H9 (cell line): ENCODE results near the gene KCNH4. TPM values are rescaled to one million over a fixed set of nuclear protein-coding genes. Genes with fewer than 3 reads are reported as not detected.
A peak's percentile ranks its signal among the peaks of the same experiment; 100 is the strongest.
"Not testable (repeated sequence)": the region's sequence is repeated elsewhere in the genome, so short reads cannot be mapped to it uniquely, and the experiment has no call there.

ENCODE experiments used
- DNase-seq: peaks from one replicate; pipeline ENCODE4 v3.0.0-alpha.2; 2017
- H2AFZ ChIP-seq: one replicate; pipeline ENCODE4 v1.6.1; 2013; ENCODE audit warnings: mild to moderate bottlenecking, low read length, control low read depth, moderate library complexity
- H2AK5ac ChIP-seq: 2 replicates; pipeline ENCODE4 v1.6.1; 2013; ENCODE audit warnings: low read length, control low read depth, mixed read lengths; ENCODE audit not compliant: insufficient read length
- H2BK120ac ChIP-seq: one replicate; pipeline ENCODE4 v1.6.1; 2013; ENCODE audit warnings: low read depth, mild to moderate bottlenecking, low read length, control low read depth, inconsistent platforms; ENCODE audit not compliant: poor library complexity, severe bottlenecking
- H2BK12ac ChIP-seq: 2 replicates; pipeline ENCODE4 v1.6.1; 2013; ENCODE audit warnings: low read length, control low read depth, mixed read lengths, low read depth; ENCODE audit not compliant: insufficient read length
- H2BK15ac ChIP-seq: 2 replicates; pipeline ENCODE4 v1.6.1; 2013; ENCODE audit warnings: low read depth, low read length, control low read depth
- H2BK20ac ChIP-seq: one replicate; pipeline ENCODE4 v1.6.1; 2013; ENCODE audit warnings: low read depth, mild to moderate bottlenecking, low read length, control low read depth, inconsistent platforms; ENCODE audit not compliant: poor library complexity, severe bottlenecking
- H2BK5ac ChIP-seq: 2 replicates; pipeline ENCODE4 v1.6.1; 2013; ENCODE audit warnings: low read length, control low read depth, mixed read lengths; ENCODE audit not compliant: insufficient read length
- H3K14ac ChIP-seq: 2 replicates; pipeline ENCODE4 v1.6.1; 2013; ENCODE audit warnings: low read length, control low read depth; ENCODE audit not compliant: insufficient read depth
- H3K18ac ChIP-seq: 2 replicates; pipeline ENCODE4 v1.6.1; 2013; ENCODE audit warnings: low read depth, mild to moderate bottlenecking, mixed read lengths, low read length, control low read depth; ENCODE audit not compliant: insufficient read length
- H3K23ac ChIP-seq: 2 replicates; pipeline ENCODE4 v1.6.1; 2013; ENCODE audit warnings: low read length, control low read depth, mixed read lengths, low read depth; ENCODE audit not compliant: insufficient read length
- H3K23me2 ChIP-seq: 2 replicates; pipeline ENCODE4 v1.6.1; 2013; ENCODE audit warnings: low read depth, mild to moderate bottlenecking, mixed read lengths, low read length, control low read depth; ENCODE audit not compliant: insufficient read length, poor library complexity, severe bottlenecking
- H3K27ac ChIP-seq: 2 replicates; pipeline ENCODE4 v1.5.1; 2013; ENCODE audit warnings: low read length, control low read depth, mixed read lengths, low read depth; ENCODE audit not compliant: insufficient read length
- H3K27me3 ChIP-seq: 2 replicates; pipeline ENCODE4 v1.6.1; 2013; ENCODE audit warnings: low read length, control low read depth, inconsistent platforms; ENCODE audit not compliant: insufficient read depth
- H3K4ac ChIP-seq: 2 replicates; pipeline ENCODE4 v1.6.1; 2013; ENCODE audit warnings: low read depth, mild to moderate bottlenecking, control low read depth, inconsistent platforms, low read length, moderate library complexity
- H3K4me1 ChIP-seq: 2 replicates; pipeline ENCODE4 v1.6.1; 2013; ENCODE audit warnings: low read length, control low read depth, inconsistent platforms; ENCODE audit not compliant: insufficient read depth
- H3K4me2 ChIP-seq: 2 replicates; pipeline ENCODE4 v1.6.1; 2013; ENCODE audit warnings: low read length, control low read depth, mixed read lengths; ENCODE audit not compliant: insufficient read length, insufficient read depth
- H3K56ac ChIP-seq: 2 replicates; pipeline ENCODE4 v1.6.1; 2013; ENCODE audit warnings: low read depth, mild to moderate bottlenecking, mixed read lengths, low read length, control low read depth; ENCODE audit not compliant: insufficient read length
- H3K79me1 ChIP-seq: 2 replicates; pipeline ENCODE4 v1.6.1; 2013; ENCODE audit warnings: low read depth, mild to moderate bottlenecking, moderate library complexity, low read length, control low read depth, inconsistent platforms; ENCODE audit not compliant: insufficient read depth, poor library complexity, severe bottlenecking
- H3K79me2 ChIP-seq: 2 replicates; pipeline ENCODE4 v1.6.1; 2013; ENCODE audit warnings: low read length, control low read depth, inconsistent platforms; ENCODE audit not compliant: insufficient read depth
- H3K9ac ChIP-seq: 2 replicates; pipeline ENCODE4 v1.6.1; 2013; ENCODE audit warnings: low read length, control low read depth, mixed read lengths; ENCODE audit not compliant: insufficient read length; ENCODE audit errors: extremely low read depth
- H3K9me3 ChIP-seq: one replicate; pipeline ENCODE4 v1.6.1; 2013; ENCODE audit warnings: low read depth, low read length, inconsistent platforms; ENCODE audit not compliant: control insufficient read depth
- H3T11ph ChIP-seq: one replicate; pipeline ENCODE4 v1.6.1; 2013; ENCODE audit warnings: mild to moderate bottlenecking, low read length, control low read depth, inconsistent platforms
- H4K20me1 ChIP-seq: one replicate; pipeline ENCODE4 v1.6.1; 2013; ENCODE audit not compliant: control insufficient read depth, insufficient read length, insufficient read depth
- H4K5ac ChIP-seq: 2 replicates; pipeline ENCODE4 v1.6.1; 2013; ENCODE audit warnings: low read depth, mild to moderate bottlenecking, mixed read lengths, low read length, control low read depth; ENCODE audit not compliant: insufficient read length
- H4K8ac ChIP-seq: replicated peaks from 2 replicates; pipeline ENCODE4 v1.6.1; 2013; ENCODE audit warnings: low read length, control low read depth, mixed read lengths, low read depth; ENCODE audit not compliant: insufficient read length
- H4K91ac ChIP-seq: 2 replicates; pipeline ENCODE4 v1.6.1; 2013; ENCODE audit warnings: low read depth, mild to moderate bottlenecking, moderate library complexity, mixed read lengths, low read length, control low read depth; ENCODE audit not compliant: insufficient read length
- H3K27ac Mint-ChIP-seq, 3 experiments: 2 replicates in 2 of 3; 3 replicates in 1 of 3; pipeline ENCODE4 v1.8.0; 2020 to 2021; ENCODE audit warnings: mixed read lengths in 3 of 3, mild to moderate bottlenecking in 1 of 3, moderate library complexity in 1 of 3
- H3K27me3 Mint-ChIP-seq: 2 replicates; pipeline ENCODE4 v1.8.0; 2021; ENCODE audit warnings: low read depth, mild to moderate bottlenecking, moderate library complexity, mixed read lengths
- H3K36me3 Mint-ChIP-seq, 3 experiments: 2 replicates in 2 of 3; 3 replicates in 1 of 3; pipeline ENCODE4 v1.8.0; 2020 to 2021; ENCODE audit warnings: low read depth in 3 of 3, mixed read lengths in 3 of 3; ENCODE audit not compliant: insufficient read depth in 1 of 3
- H3K4me1 Mint-ChIP-seq, 2 experiments: 2 replicates each; pipeline ENCODE4 v1.8.0; 2020; ENCODE audit warnings: mixed read lengths in 2 of 2
- H3K4me3 Mint-ChIP-seq, 2 experiments: 2 replicates in 1 of 2; 3 replicates in 1 of 2; pipeline ENCODE4 v1.8.0; 2020 to 2021; ENCODE audit warnings: mild to moderate bottlenecking in 2 of 2, mixed read lengths in 2 of 2, moderate library complexity in 1 of 2
- H3K9me3 Mint-ChIP-seq, 2 experiments: 2 replicates in 1 of 2; 3 replicates in 1 of 2; pipeline ENCODE4 v1.8.0; 2020; ENCODE audit warnings: mild to moderate bottlenecking in 2 of 2, mixed read lengths in 2 of 2, moderate library complexity in 1 of 2
- WGBS: extraction: QIAGEN DNeasy Blood & Tissue Kit; methylation state at CpG from one replicate; pipeline ENCODE4 v1.1.7; 2013; ENCODE audit warnings: missing lambda C conversion rate, low lambda C conversion rate, mixed read lengths; ENCODE audit not compliant: insufficient read length; ENCODE audit errors: extremely low coverage; 5-methylcytosine and 5-hydroxymethylcytosine counted together
- total RNA-seq: library from RNA; stranded (reverse); gene quantifications from 2 replicates; pipeline ENCODE4 v1.2.1, GENCODE V29; 2021
- TF ChIP-seq, protein P1 (sequence below): fragments of 200-600 bp; sonication (generic); conservative IDR thresholded peaks from 3 replicates; pipeline ENCODE4 v1.8.0; 2021; ENCODE audit warnings: antibody characterized with exemption, mild to moderate bottlenecking

The KCNH4 gene
- total RNA-seq, 1 experiment from 2014 or later, result not detected

DNA sequence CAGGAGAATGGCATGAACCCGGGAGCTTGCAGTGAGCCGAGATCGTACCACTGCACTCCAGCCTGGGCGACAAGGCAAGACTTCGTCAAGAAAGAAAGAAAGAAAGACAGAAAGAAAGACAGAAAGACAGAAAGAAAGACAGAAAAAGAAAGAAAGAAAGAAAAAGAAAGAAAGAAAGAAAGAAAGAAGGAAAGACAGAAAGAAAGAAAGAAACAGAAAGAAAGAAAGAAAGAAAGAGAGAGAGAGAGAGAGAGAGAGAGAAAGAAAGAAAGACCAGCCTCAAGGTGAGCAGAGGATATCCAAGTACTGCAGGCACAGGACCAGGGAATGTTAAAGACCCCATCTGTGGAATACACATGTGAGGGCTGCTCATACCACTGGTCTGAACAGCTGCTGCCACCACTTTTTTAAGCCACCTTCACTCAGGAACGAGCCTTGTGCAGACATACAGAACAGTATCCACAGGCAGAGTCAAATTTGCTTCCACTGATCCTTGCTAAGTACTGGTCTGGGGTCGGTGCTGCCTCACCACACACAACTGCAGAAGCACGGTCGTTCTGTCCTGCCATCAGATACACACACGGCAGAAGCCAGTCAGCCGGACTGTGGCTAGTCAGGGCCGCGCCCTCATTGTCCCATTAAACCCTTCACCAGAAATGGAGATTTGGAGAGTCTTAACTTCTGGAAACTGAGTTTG is 33.9 kb downstream of the KCNH4 start:
- Histone ChIP-seq H3K4me2 (no peak overlapping the region), H2BK5ac (no peak overlapping the region), H3K56ac (no peak overlapping the region), H4K5ac (no peak overlapping the region), H3K79me2 (peaks cover 8% of the 10 kb centered on the region; the same call in 1 of the 2 replicates), H3K9me3 (no peaks in the 10 kb centered on the region), H2BK15ac (no peak overlapping the region), H3K27me3 (no peaks in the 10 kb centered on the region), H3K4ac (no peak overlapping the region), H3K23ac (no peak overlapping the region), H4K20me1 (no peaks in the 10 kb centered on the region), H3K79me1 (peaks cover 11% of the 10 kb centered on the region), H2BK12ac (no peak overlapping the region), H3K27ac (no peak overlapping the region), H4K8ac (no peak overlapping the region), H2BK20ac (no peak overlapping the region), H2AK5ac (no peak overlapping the region), H3T11ph (no peak overlapping the region), H3K14ac (no peak overlapping the region), H4K91ac (no peak overlapping the region), H3K18ac (no peak overlapping the region), H3K4me1 (no peaks in the 10 kb centered on the region), H3K23me2 (peaks cover 5% of the 10 kb centered on the region), H2AFZ (no peak overlapping the region), H2BK120ac (no peak overlapping the region), H3K9ac (no peak overlapping the region)
- Mint-ChIP-seq H3K4me1 (peaks cover 11 to 12% of the 10 kb centered on the region in 2 experiments; a peak in 3 of 4 replicates), H3K36me3 (peaks cover 6 to 38% (median 8%) of the 10 kb centered on the region in 3 experiments; a peak in 6 of 7 replicates), H3K9me3 (no peaks in the 10 kb centered on the region), H3K4me3 (no peak overlapping the region), H3K27ac (peak overlapping the region in 1 of 3 experiments; percentile 68; a peak in 3 of 7 replicates), H3K27me3 (no peaks in the 10 kb centered on the region)
- WGBS, result no CpG with 5 or more reads among the region's 13 CpGs
- no peak for DNase-seq
- TF ChIP-seq, protein P1, sequence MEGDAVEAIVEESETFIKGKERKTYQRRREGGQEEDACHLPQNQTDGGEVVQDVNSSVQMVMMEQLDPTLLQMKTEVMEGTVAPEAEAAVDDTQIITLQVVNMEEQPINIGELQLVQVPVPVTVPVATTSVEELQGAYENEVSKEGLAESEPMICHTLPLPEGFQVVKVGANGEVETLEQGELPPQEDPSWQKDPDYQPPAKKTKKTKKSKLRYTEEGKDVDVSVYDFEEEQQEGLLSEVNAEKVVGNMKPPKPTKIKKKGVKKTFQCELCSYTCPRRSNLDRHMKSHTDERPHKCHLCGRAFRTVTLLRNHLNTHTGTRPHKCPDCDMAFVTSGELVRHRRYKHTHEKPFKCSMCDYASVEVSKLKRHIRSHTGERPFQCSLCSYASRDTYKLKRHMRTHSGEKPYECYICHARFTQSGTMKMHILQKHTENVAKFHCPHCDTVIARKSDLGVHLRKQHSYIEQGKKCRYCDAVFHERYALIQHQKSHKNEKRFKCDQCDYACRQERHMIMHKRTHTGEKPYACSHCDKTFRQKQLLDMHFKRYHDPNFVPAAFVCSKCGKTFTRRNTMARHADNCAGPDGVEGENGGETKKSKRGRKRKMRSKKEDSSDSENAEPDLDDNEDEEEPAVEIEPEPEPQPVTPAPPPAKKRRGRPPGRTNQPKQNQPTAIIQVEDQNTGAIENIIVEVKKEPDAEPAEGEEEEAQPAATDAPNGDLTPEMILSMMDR, result no peak

DNA sequence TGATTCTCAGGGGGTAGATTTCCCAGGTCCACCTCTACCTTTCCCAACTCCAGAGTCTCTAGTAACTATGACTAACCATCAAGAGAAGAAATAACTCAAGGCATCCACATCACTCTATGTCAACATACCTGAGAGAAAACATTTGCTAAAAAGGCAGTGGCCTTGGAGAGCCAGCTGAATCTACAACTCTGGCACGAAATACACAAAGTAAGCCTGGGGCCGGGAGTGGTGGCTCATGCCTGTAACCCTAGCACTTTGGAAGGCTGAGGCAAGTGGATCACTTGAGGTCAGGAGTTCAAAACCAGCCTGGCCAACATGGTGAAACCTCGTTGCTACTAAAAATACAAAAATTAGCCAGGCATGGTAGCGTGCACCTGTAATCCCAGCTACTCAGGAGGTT is 37.8 kb downstream of the KCNH4 start:
- Mint-ChIP-seq H3K36me3 (peaks cover 6 to 45% (median 8%) of the 10 kb centered on the region in 3 experiments; a peak in 6 of 7 replicates), H3K27ac (peak overlapping the region; percentile 7 to 68 (median 34); a peak in 2 of 7 replicates), H3K4me1 (peaks cover 9 to 15% of the 10 kb centered on the region in 2 experiments; a peak in 3 of 4 replicates)
- not testable (repeated sequence) for H4K91ac ChIP-seq, H3K18ac ChIP-seq, H2AK5ac ChIP-seq, H3K9ac ChIP-seq, DNase-seq, H3K9me3 ChIP-seq, H3K4me2 ChIP-seq, H3K27me3 Mint-ChIP-seq, H3K23me2 ChIP-seq, H3K4me3 Mint-ChIP-seq, H4K5ac ChIP-seq, H4K8ac ChIP-seq, H3K27ac ChIP-seq, H4K20me1 ChIP-seq, H2BK15ac ChIP-seq, H3T11ph ChIP-seq, H2BK20ac ChIP-seq, H2AFZ ChIP-seq, H2BK12ac ChIP-seq, H2BK5ac ChIP-seq, H3K14ac ChIP-seq, H2BK120ac ChIP-seq, H3K56ac ChIP-seq, H3K4ac ChIP-seq, H3K27me3 ChIP-seq, H3K23ac ChIP-seq, H3K4me1 ChIP-seq, H3K79me2 ChIP-seq, H3K9me3 Mint-ChIP-seq
- WGBS, result no CpG with 5 or more reads among the region's 4 CpGs
- peaks cover 13% of the 10 kb centered on the region for H3K79me1 ChIP-seq
